Adipocyte (in vitro differentiated cells): ENCODE results near the gene CTNNB1.

Experiments used
- DNase-seq: peaks from one replicate; pipeline ENCODE4 v3.0.0-alpha.2; 2015; ENCODE audit warnings: low read depth
- H3K27me3 ChIP-seq: replicated peaks from 2 replicates; pipeline ENCODE4 v1.7.0; 2013; ENCODE audit warnings: mild to moderate bottlenecking, low read length, moderate library complexity; ENCODE audit not compliant: control insufficient read depth, insufficient read depth
- H3K36me3 ChIP-seq: 2 replicates; pipeline ENCODE4 v1.7.0; 2013; ENCODE audit warnings: low read length, mild to moderate bottlenecking, moderate library complexity; ENCODE audit not compliant: control insufficient read depth, insufficient read depth, severe bottlenecking
- H3K4me1 ChIP-seq: 2 replicates; pipeline ENCODE4 v1.7.0; 2013; ENCODE audit warnings: mild to moderate bottlenecking, low read length, moderate library complexity; ENCODE audit not compliant: control insufficient read depth, insufficient read depth
- H3K4me3 ChIP-seq: 2 replicates; pipeline ENCODE4 v1.7.0; 2013; ENCODE audit warnings: mild to moderate bottlenecking, low read length, moderate library complexity
- H3K9ac ChIP-seq: 2 replicates; pipeline ENCODE4 v1.7.0; 2013; ENCODE audit warnings: mild to moderate bottlenecking, low read length, moderate library complexity
- H3K9me3 ChIP-seq: 2 replicates; pipeline ENCODE4 v1.7.0; 2013; ENCODE audit warnings: mild to moderate bottlenecking, low read length, moderate library complexity; ENCODE audit not compliant: control insufficient read depth

Gene CTNNB1

GRCh38 chr3:41204369-41204768, 5.1 kb downstream of the CTNNB1 start:
- Histone ChIP-seq H3K4me3 (peak overlapping the region; percentile 40), H3K9ac (no peak overlapping the region), H3K9me3 (no peaks in the 10 kb centered on the region), H3K4me1 (peaks cover 57% of the 10 kb centered on the region), H3K36me3 (no peaks in the 10 kb centered on the region), H3K27me3 (no peaks in the 10 kb centered on the region)
- no peak for DNase-seq

- H3K9me3 ChIP-seq = no peaks in the 10 kb centered on the region
- H3K9ac ChIP-seq = no peak overlapping the region
- no peaks in the 10 kb centered on the region for H3K27me3 ChIP-seq
- no peak overlapping the region for H3K4me3 ChIP-seq
- H3K4me1 ChIP-seq = peaks cover 57% of the 10 kb centered on the region
- no peak for DNase-seq
- no peaks in the 10 kb centered on the region for H3K36me3 ChIP-seq
Measured at GRCh38 chr3:41205591-41205990, 6.3 kb downstream of the CTNNB1 start.

- no peak for DNase-seq
- H3K9me3 ChIP-seq = no peaks in the 10 kb centered on the region
- no peaks in the 10 kb centered on the region for H3K27me3 ChIP-seq
Measured at GRCh38 chr3:41207355-41207754, 8.1 kb downstream of the CTNNB1 start.

GRCh38 chr3:41208507-41209220, 9.4 kb downstream of the CTNNB1 start:
- Histone ChIP-seq H3K4me3 (no peak overlapping the region), H3K27me3 (no peaks in the 10 kb centered on the region), H3K36me3 (no peaks in the 10 kb centered on the region), H3K9me3 (no peaks in the 10 kb centered on the region), H3K9ac (no peak overlapping the region), H3K4me1 (peaks cover 32% of the 10 kb centered on the region)
- DNase-seq = no peak

More at GRCh38 chr3:41207355-41207754, 8.1 kb downstream of the CTNNB1 start:
- Histone ChIP-seq H3K4me1 (peaks cover 45% of the 10 kb centered on the region), H3K9ac (no peak overlapping the region), H3K4me3 (no peak overlapping the region), H3K36me3 (no peaks in the 10 kb centered on the region)

- Histone ChIP-seq H3K36me3 (no peaks in the 10 kb centered on the region), H3K4me1 (peaks cover 25% of the 10 kb centered on the region), H3K9ac (no peak overlapping the region), H3K9me3 (no peaks in the 10 kb centered on the region), H3K4me3 (no peak overlapping the region), H3K27me3 (no peaks in the 10 kb centered on the region)
- DNase-seq = no peak
Measured at GRCh38 chr3:41209646-41210045, 10.3 kb downstream of the CTNNB1 start.

GRCh38 chr3:41210966-41211365, 11.7 kb downstream of the CTNNB1 start:
- peaks cover 31% of the 10 kb centered on the region for H3K4me1 ChIP-seq
- DNase-seq = no peak
- no peaks in the 10 kb centered on the region for H3K27me3 ChIP-seq
- no peak overlapping the region for H3K4me3 ChIP-seq
- no peaks in the 10 kb centered on the region for H3K36me3 ChIP-seq
- H3K9me3 ChIP-seq = no peaks in the 10 kb centered on the region
- no peak overlapping the region for H3K9ac ChIP-seq

- no peaks in the 10 kb centered on the region for H3K27me3 ChIP-seq
- H3K4me1 ChIP-seq = peaks cover 26% of the 10 kb centered on the region
- no peak overlapping the region for H3K9ac ChIP-seq
- H3K36me3 ChIP-seq = no peaks in the 10 kb centered on the region
- no peaks in the 10 kb centered on the region for H3K9me3 ChIP-seq
- DNase-seq = no peak
- no peak overlapping the region for H3K4me3 ChIP-seq
Measured at GRCh38 chr3:41212088-41212487, 12.8 kb downstream of the CTNNB1 start.

- Histone ChIP-seq H3K4me3 (no peak overlapping the region), H3K36me3 (no peaks in the 10 kb centered on the region), H3K9me3 (no peaks in the 10 kb centered on the region), H3K27me3 (no peaks in the 10 kb centered on the region), H3K9ac (no peak overlapping the region), H3K4me1 (peaks cover 28% of the 10 kb centered on the region)
- DNase-seq = no peak
Measured at GRCh38 chr3:41213588-41213987, 14.3 kb downstream of the CTNNB1 start.

- DNase-seq = no peak
- Histone ChIP-seq H3K36me3 (no peaks in the 10 kb centered on the region), H3K9ac (no peak overlapping the region), H3K27me3 (no peaks in the 10 kb centered on the region), H3K4me1 (peaks cover 34% of the 10 kb centered on the region), H3K9me3 (no peaks in the 10 kb centered on the region), H3K4me3 (no peak overlapping the region)
Measured at GRCh38 chr3:41216422-41216821, 17.1 kb downstream of the CTNNB1 start.

- Histone ChIP-seq H3K9me3 (no peaks in the 10 kb centered on the region), H3K9ac (no peak overlapping the region), H3K36me3 (no peaks in the 10 kb centered on the region), H3K4me1 (peaks cover 40% of the 10 kb centered on the region), H3K4me3 (no peak overlapping the region), H3K27me3 (no peaks in the 10 kb centered on the region)
- DNase-seq = no peak
Measured at GRCh38 chr3:41216993-41217392, 17.7 kb downstream of the CTNNB1 start.

- H3K4me3 ChIP-seq = no peak overlapping the region
- H3K36me3 ChIP-seq = peaks cover 1% of the 10 kb centered on the region
- no peak for DNase-seq
- no peak overlapping the region for H3K9ac ChIP-seq
- H3K9me3 ChIP-seq = no peaks in the 10 kb centered on the region
- H3K27me3 ChIP-seq = no peaks in the 10 kb centered on the region
- peaks cover 64% of the 10 kb centered on the region for H3K4me1 ChIP-seq
Measured at GRCh38 chr3:41219424-41219823, 20.1 kb downstream of the CTNNB1 start.
